ENCODE measurements around the gene CORO1C. TPM values are rescaled to one million over a fixed set of nuclear protein-coding genes. Genes with fewer than 3 reads are reported as not detected.

CORO1C gene
- total RNA-seq, 6 experiments from 2014 or later, result 36.6 to 100 (median 57.5) TPM

DNA sequence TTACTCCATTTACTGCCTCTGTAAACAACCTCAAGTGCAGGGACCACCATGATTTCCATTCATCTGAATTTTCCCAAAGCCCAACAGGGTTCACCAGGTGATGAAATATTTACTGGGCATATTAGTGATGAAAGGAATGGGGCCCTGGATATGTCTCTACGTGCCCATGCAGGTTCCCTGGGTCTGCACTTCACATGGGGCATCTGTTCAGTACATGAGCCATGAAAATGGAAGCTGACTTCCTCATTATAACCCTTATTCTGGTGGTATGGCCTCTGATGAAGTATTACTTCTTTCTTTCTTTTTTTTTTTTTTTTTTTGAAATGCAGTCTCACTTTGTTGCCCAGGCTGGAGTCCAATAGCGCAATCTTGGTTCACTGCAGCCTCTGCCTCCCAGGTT, 26.5 kb upstream of the CORO1C start:
- DNase-seq (no peak), ATAC-seq (no peak)
- no peak overlapping the region for H3K4me3 ChIP-seq
- intact Hi-C loops (cut with DNase I), result no loop called here
- WGBS (ENCODE audit: insufficient coverage, low coverage, low lambda C conversion rate, missing lambda C conversion rate), result 85% methylated on average over 2 of the region's 2 CpGs
- no peaks in the 10 kb centered on the region for H3K27me3 ChIP-seq
- no peaks in the 10 kb centered on the region for H3K4me1 ChIP-seq
- no peaks in the 10 kb centered on the region for H3K9me3 ChIP-seq
- no peak for TF ChIP-seq POLR2A (IDR thresholded peaks at IDR 0.05)
- TF ChIP-seq, protein P1, sequence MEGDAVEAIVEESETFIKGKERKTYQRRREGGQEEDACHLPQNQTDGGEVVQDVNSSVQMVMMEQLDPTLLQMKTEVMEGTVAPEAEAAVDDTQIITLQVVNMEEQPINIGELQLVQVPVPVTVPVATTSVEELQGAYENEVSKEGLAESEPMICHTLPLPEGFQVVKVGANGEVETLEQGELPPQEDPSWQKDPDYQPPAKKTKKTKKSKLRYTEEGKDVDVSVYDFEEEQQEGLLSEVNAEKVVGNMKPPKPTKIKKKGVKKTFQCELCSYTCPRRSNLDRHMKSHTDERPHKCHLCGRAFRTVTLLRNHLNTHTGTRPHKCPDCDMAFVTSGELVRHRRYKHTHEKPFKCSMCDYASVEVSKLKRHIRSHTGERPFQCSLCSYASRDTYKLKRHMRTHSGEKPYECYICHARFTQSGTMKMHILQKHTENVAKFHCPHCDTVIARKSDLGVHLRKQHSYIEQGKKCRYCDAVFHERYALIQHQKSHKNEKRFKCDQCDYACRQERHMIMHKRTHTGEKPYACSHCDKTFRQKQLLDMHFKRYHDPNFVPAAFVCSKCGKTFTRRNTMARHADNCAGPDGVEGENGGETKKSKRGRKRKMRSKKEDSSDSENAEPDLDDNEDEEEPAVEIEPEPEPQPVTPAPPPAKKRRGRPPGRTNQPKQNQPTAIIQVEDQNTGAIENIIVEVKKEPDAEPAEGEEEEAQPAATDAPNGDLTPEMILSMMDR (IDR thresholded peaks at IDR 0.05), result no peak
- no peaks in the 10 kb centered on the region for H3K36me3 ChIP-seq
- no peak overlapping the region for H3K27ac ChIP-seq

DNA sequence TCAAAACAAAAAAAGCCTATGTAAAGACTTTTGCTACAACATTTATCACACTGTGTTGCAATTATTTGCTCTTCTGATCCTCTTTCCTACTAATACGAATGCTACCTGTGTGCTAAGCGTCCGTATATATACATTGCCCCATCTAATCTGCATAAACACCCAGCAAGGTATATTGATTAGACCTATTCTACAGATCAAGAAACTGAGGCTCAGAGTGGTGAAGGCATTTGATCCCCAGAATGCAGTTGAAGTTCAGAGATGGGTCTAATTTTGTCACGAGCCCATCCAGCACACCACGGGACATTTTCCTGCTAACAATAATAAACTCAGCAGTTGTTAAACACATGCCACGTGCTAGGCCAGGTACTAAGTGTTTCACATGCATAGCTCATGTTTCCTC, 25.1 kb upstream of the CORO1C start:
- H3K27ac ChIP-seq, result no peak overlapping the region
- no peak for DNase-seq
- H3K9me3 ChIP-seq, result no peaks in the 10 kb centered on the region
- intact Hi-C loops (cut with DNase I), result no loop called here
- no peaks in the 10 kb centered on the region for H3K36me3 ChIP-seq
- H3K27me3 ChIP-seq, result no peaks in the 10 kb centered on the region
- H3K4me3 ChIP-seq, result no peak overlapping the region
- 89% methylated on average over 6 of the region's 6 CpGs for WGBS (ENCODE audit: insufficient coverage, low coverage, low lambda C conversion rate, missing lambda C conversion rate)
- TF ChIP-seq POLR2A (IDR thresholded peaks at IDR 0.05), result no peak
- H3K4me1 ChIP-seq, result no peaks in the 10 kb centered on the region
- ATAC-seq, result no peak

DNA sequence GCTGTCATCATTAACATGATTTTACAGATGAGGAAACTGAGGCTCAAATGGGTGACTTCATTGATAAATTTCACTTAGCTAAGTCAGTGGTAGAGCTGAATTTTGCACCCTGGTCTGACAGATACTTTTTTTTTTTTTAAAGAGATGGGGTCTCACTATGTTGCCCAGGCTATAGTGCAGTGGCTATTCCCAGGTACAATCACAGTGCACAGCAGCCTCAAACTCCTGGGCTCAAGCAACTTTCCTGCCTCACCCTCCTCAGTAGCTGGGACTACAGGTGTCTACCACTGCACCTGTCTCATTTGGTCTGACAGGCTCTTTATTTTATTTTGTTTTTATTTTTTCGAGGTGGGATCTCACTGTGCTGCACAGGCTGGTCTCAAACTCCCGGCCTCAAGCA, 24.2 kb upstream of the CORO1C start:
- no peak for DNase-seq
- Histone ChIP-seq H3K36me3 (no peaks in the 10 kb centered on the region), H3K4me3 (no peak overlapping the region), H3K27ac (no peak overlapping the region), H3K9me3 (no peaks in the 10 kb centered on the region), H3K4me1 (no peaks in the 10 kb centered on the region), H3K27me3 (no peaks in the 10 kb centered on the region)
- no peak for TF ChIP-seq POLR2A (IDR thresholded peaks at IDR 0.05)
- TF ChIP-seq, protein P1 (IDR thresholded peaks at IDR 0.05), result no peak
- no peak for ATAC-seq
- 92% methylated on average over 2 of the region's 2 CpGs for WGBS (ENCODE audit: insufficient coverage, low coverage, low lambda C conversion rate, missing lambda C conversion rate)
- intact Hi-C loops (cut with DNase I), result no loop called here

DNA sequence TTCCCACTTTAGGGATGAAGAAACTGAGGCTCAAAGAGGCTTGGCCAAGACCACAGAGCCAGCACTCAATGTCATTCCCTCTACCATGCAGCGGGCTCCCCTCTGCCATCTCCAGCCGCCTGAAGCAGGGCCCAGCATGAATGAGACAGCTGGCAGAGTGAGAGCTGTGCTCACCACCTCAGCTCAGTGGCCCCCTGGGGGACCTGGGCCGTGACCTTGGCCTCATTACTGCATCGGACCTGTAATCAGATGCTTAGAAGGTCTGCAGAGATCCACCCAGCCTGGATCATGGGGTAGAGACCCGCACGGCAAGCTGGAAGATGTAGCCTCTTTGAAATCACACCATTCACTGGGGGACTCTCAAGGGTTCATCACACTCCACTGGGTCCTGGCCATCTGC, 22.7 kb upstream of the CORO1C start:
- Histone ChIP-seq H3K4me3 (no peak overlapping the region), H3K27me3 (no peaks in the 10 kb centered on the region), H3K27ac (no peak overlapping the region), H3K9me3 (no peaks in the 10 kb centered on the region), H3K4me1 (no peaks in the 10 kb centered on the region), H3K36me3 (no peaks in the 10 kb centered on the region)
- WGBS (ENCODE audit: insufficient coverage, low coverage, low lambda C conversion rate, missing lambda C conversion rate), result 84% methylated on average over 5 of the region's 6 CpGs
- intact Hi-C loops (cut with DNase I), result no loop called here
- ATAC-seq (no peak), DNase-seq (no peak)
- TF ChIP-seq, protein P1 (IDR thresholded peaks at IDR 0.05), result no peak
- TF ChIP-seq POLR2A (IDR thresholded peaks at IDR 0.05), result no peak

DNA sequence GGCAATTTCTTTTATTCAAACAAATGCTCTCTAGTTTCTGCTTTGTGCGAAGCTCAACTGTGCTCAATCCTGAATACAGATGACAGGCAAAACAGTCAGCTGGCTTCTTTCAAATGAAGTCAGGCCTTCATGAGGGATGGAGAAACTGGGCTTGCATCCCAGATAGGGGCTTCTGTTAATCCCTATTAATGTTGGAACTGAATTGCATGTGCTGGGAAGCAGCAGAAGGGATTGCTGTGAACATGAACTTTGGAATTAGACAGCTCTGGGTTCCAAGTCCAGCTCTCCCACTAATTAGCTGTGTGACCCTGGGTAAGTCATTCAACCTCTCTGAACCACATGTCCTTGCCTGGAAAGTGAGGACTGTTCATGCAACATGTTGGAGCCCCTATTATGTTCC, 21.1 kb upstream of the CORO1C start:
- Histone ChIP-seq H3K4me3 (no peak overlapping the region), H3K9me3 (no peaks in the 10 kb centered on the region), H3K27ac (no peak overlapping the region), H3K36me3 (no peaks in the 10 kb centered on the region), H3K4me1 (no peaks in the 10 kb centered on the region), H3K27me3 (no peaks in the 10 kb centered on the region)
- ATAC-seq (no peak), DNase-seq (no peak)
- intact Hi-C loops (cut with DNase I), result no loop called here
- no CpG with 5 or more reads among the region's 1 CpG for WGBS (ENCODE audit: insufficient coverage, low coverage, low lambda C conversion rate, missing lambda C conversion rate)
- TF ChIP-seq, protein P1 (IDR thresholded peaks at IDR 0.05), result no peak
- no peak for TF ChIP-seq POLR2A (IDR thresholded peaks at IDR 0.05)

Measured in right lobe of liver (tissue), 6 donors.